PC-9 (cell line): Measurements from ENCODE around the gene TGM6. TPM values are rescaled to one million over a fixed set of nuclear protein-coding genes. Genes with fewer than 3 reads are reported as not detected.

Experiments
- BruUV-seq: library from RNA; stranded (reverse); fragments of 400-500 nt; replicated peaks from 2 replicates; lab custom pipeline; 2021; lab: Mats Ljungman, UMichigan
- CTCF ChIA-PET: fragments of 300-600 bp; sonication (Branson Sonifier 250); formaldehyde crosslinking; loops from one replicate; lab custom pipeline; 2022; ENCODE audit warnings: antibody characterized with exemption; lab: Charles Lee
- POLR2A ChIA-PET: fragments of 300-600 bp; sonication (Branson Sonifier 250); formaldehyde crosslinking; loops from one replicate; lab custom pipeline; 2022; ENCODE audit warnings: antibody characterized with exemption; ENCODE audit not compliant: unreplicated experiment; lab: Charles Lee
- DNase-seq, 2 experiments: peaks; one replicate each; pipeline versions ENCODE4 v3.0.0 to v3.0.0-alpha.2; 2015 to 2022; ENCODE audit warnings: mixed read lengths in 1 of 2
- H2AFZ ChIP-seq: fragments of 200-600 bp; sonication (generic); 2 replicates; pipeline ENCODE4 v1.8.1; 2017; ENCODE audit warnings: antibody characterized with exemption
- H3F3A ChIP-seq: fragments of 200-600 bp; sonication (generic); 2 replicates; pipeline ENCODE4 v1.8.1; 2017; ENCODE audit warnings: antibody characterized with exemption, mild to moderate bottlenecking, low read depth; ENCODE audit not compliant: insufficient read depth
- H3K27ac ChIP-seq: fragments of 200-600 bp; sonication (generic); 2 replicates; pipeline ENCODE4 v1.6.1; 2016; ENCODE audit warnings: mixed run types
- H3K27me3 ChIP-seq: fragments of 200-600 bp; sonication (generic); 2 replicates; pipeline ENCODE4 v1.6.1; 2016; ENCODE audit warnings: low read depth, mixed run types; ENCODE audit not compliant: insufficient read depth
- H3K36me3 ChIP-seq: fragments of 200-600 bp; sonication (generic); 2 replicates; pipeline ENCODE4 v1.6.1; 2016; ENCODE audit warnings: low read depth, mixed run types
- H3K4me1 ChIP-seq: fragments of 200-600 bp; sonication (generic); replicated peaks from 2 replicates; pipeline ENCODE4 v1.6.1; 2016; ENCODE audit warnings: mixed run types; ENCODE audit not compliant: insufficient read depth
- H3K4me2 ChIP-seq: fragments of 200-600 bp; sonication (generic); 2 replicates; pipeline ENCODE4 v1.6.1; 2017; ENCODE audit warnings: mixed run types
- H3K4me3 ChIP-seq: fragments of 200-600 bp; sonication (generic); 2 replicates; pipeline ENCODE4 v1.6.1; 2016; ENCODE audit warnings: mixed run types
- H3K79me2 ChIP-seq: fragments of 200-600 bp; sonication (generic); 2 replicates; pipeline ENCODE4 v1.6.1; 2017; ENCODE audit warnings: low read depth, mixed run types
- H3K9me2 ChIP-seq: fragments of 200-600 bp; sonication (generic); 2 replicates; pipeline ENCODE4 v1.8.1; 2017; ENCODE audit warnings: mild to moderate bottlenecking; ENCODE audit not compliant: insufficient read depth
- H3K9me3 ChIP-seq: fragments of 200-600 bp; sonication (generic); 2 replicates; pipeline ENCODE4 v1.8.1; 2016; ENCODE audit warnings: low read depth; ENCODE audit not compliant: insufficient read depth
- H4K20me1 ChIP-seq: fragments of 200-600 bp; sonication (generic); 2 replicates; pipeline ENCODE4 v1.8.1; 2017; ENCODE audit not compliant: insufficient read depth
- EZH2 ChIP-seq: fragments of 200-600 bp; sonication (generic); IDR thresholded peaks from 2 replicates; pipeline ENCODE4 v1.8.0; 2017; ENCODE audit warnings: antibody characterized with exemption, low read depth
- intact Hi-C: fragments of 100-400 bp; cut with micrococcal nuclease; formaldehyde crosslinking; loops from one replicate; pipeline ENCODE4 v1.10.0; 2022; ENCODE audit not compliant: unreplicated experiment
- total RNA-seq: library from RNA; stranded (reverse); gene quantifications from 2 replicates; pipeline ENCODE4 v1.2.3, GENCODE V29; 2021
- TF ChIP-seq, protein P1 (sequence below): fragments of 200-600 bp; sonication (generic); conservative IDR thresholded peaks from 2 replicates; pipeline ENCODE4 v1.6.1; 2017; ENCODE audit warnings: mixed run types, antibody characterized with exemption, mild to moderate bottlenecking, moderate library complexity

TGM6 gene
- total RNA-seq, 1 experiment from 2014 or later = not detected

GRCh38 chr20:2399390-2399789 lies 18.7 kb downstream of the TGM6 start:
- no peaks in the 10 kb centered on the region for H3K4me1 ChIP-seq
- no peaks in the 10 kb centered on the region; the same call in 1 of the 2 replicates for H3K27me3 ChIP-seq
- H3K4me2 ChIP-seq = no peak overlapping the region
- no peak overlapping the region for H2AFZ ChIP-seq
- no peaks in the 10 kb centered on the region for H3K36me3 ChIP-seq
- ChIA-PET POLR2A (no interaction called here), CTCF (no interaction called here)
- no peaks in the 10 kb centered on the region for H3K9me2 ChIP-seq
- H3K79me2 ChIP-seq = no peaks in the 10 kb centered on the region
- H3K4me3 ChIP-seq = no peak overlapping the region
- no peak for DNase-seq
- H3F3A ChIP-seq = no peaks in the 10 kb centered on the region
- no TSS peak for BruUV-seq
- intact Hi-C loops = no loop called here
- H3K27ac ChIP-seq = no peak overlapping the region
- no peaks in the 10 kb centered on the region for H3K9me3 ChIP-seq
- no peak for TF ChIP-seq EZH2
- TF ChIP-seq, protein P1, sequence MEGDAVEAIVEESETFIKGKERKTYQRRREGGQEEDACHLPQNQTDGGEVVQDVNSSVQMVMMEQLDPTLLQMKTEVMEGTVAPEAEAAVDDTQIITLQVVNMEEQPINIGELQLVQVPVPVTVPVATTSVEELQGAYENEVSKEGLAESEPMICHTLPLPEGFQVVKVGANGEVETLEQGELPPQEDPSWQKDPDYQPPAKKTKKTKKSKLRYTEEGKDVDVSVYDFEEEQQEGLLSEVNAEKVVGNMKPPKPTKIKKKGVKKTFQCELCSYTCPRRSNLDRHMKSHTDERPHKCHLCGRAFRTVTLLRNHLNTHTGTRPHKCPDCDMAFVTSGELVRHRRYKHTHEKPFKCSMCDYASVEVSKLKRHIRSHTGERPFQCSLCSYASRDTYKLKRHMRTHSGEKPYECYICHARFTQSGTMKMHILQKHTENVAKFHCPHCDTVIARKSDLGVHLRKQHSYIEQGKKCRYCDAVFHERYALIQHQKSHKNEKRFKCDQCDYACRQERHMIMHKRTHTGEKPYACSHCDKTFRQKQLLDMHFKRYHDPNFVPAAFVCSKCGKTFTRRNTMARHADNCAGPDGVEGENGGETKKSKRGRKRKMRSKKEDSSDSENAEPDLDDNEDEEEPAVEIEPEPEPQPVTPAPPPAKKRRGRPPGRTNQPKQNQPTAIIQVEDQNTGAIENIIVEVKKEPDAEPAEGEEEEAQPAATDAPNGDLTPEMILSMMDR = no peak
- no peaks in the 10 kb centered on the region for H4K20me1 ChIP-seq

- Histone ChIP-seq H3K4me3 (no peak overlapping the region), H3K36me3 (no peaks in the 10 kb centered on the region), H3K4me2 (no peak overlapping the region), H2AFZ (no peak overlapping the region), H3K9me3 (no peaks in the 10 kb centered on the region), H3K27me3 (no peaks in the 10 kb centered on the region; the same call in 1 of the 2 replicates), H4K20me1 (no peaks in the 10 kb centered on the region), H3K27ac (no peak overlapping the region), H3K79me2 (no peaks in the 10 kb centered on the region), H3K4me1 (no peaks in the 10 kb centered on the region), H3F3A (no peaks in the 10 kb centered on the region), H3K9me2 (no peaks in the 10 kb centered on the region)
- ChIA-PET CTCF (interaction anchor here (0.7 kb wide), 1 partner anchor 46 kb away, joined by 5 read pairs; no protein-coding TSS in a partner anchor), POLR2A (no interaction called here)
- DNase-seq = no peak
- no TSS peak for BruUV-seq
- TF ChIP-seq EZH2 = no peak
- TF ChIP-seq, protein P1 = no peak
- intact Hi-C loops = no loop called here
These were observed 19.6 kb downstream of the TGM6 start for GRCh38 chr20:2400290-2400689.

- BruUV-seq = no TSS peak
- H3K27ac ChIP-seq = no peak overlapping the region
- intact Hi-C loops = no loop called here
- H3K4me3 ChIP-seq = no peak overlapping the region
- H3K9me2 ChIP-seq = no peaks in the 10 kb centered on the region
- H3K4me1 ChIP-seq = no peaks in the 10 kb centered on the region
- CTCF ChIA-PET = no interaction called here
- H4K20me1 ChIP-seq = no peaks in the 10 kb centered on the region
- no peaks in the 10 kb centered on the region for H3K27me3 ChIP-seq
- POLR2A ChIA-PET = no interaction called here
- TF ChIP-seq, protein P1 = no peak
- no peak for TF ChIP-seq EZH2
- H3F3A ChIP-seq = no peaks in the 10 kb centered on the region
- no peaks in the 10 kb centered on the region for H3K9me3 ChIP-seq
- DNase-seq = no peak
- H3K4me2 ChIP-seq = no peak overlapping the region
- H3K36me3 ChIP-seq = no peaks in the 10 kb centered on the region
- no peaks in the 10 kb centered on the region for H3K79me2 ChIP-seq
- H2AFZ ChIP-seq = no peak overlapping the region
These were observed 20.8 kb downstream of the TGM6 start for GRCh38 chr20:2401527-2401926.
